Measurements from ENCODE around the gene LPP. TPM values are rescaled to one million over a fixed set of nuclear protein-coding genes. Genes with fewer than 3 reads are reported as not detected.

The LPP gene
- total and polyA plus RNA-seq, 9 of the 15 experiments (the other 6 are each of a cell fraction or from before 2014, with no cell fraction given) = 0.07 to 0.18 TPM; not detected in 7

DNA sequence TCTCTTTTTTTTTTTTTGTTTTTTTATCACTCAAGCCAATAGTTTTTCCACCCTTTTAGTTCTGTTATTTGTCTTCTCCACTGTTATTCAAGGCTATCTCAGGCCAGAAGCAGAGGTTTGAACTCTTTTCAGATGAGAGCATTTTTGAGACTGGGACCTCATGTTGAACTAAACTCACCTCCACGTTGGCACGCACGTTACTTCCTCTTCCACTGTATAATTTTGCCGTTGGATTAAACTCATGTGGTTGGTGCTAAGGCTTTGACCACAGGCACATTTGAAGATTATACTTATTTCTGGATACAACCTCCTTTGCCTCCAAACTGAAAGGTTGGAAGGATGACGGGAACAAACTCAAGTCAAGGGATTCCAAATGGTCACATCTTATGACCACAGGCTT, 516.5 kb downstream of the LPP start (continued):
- TF ChIP-seq, protein P1, sequence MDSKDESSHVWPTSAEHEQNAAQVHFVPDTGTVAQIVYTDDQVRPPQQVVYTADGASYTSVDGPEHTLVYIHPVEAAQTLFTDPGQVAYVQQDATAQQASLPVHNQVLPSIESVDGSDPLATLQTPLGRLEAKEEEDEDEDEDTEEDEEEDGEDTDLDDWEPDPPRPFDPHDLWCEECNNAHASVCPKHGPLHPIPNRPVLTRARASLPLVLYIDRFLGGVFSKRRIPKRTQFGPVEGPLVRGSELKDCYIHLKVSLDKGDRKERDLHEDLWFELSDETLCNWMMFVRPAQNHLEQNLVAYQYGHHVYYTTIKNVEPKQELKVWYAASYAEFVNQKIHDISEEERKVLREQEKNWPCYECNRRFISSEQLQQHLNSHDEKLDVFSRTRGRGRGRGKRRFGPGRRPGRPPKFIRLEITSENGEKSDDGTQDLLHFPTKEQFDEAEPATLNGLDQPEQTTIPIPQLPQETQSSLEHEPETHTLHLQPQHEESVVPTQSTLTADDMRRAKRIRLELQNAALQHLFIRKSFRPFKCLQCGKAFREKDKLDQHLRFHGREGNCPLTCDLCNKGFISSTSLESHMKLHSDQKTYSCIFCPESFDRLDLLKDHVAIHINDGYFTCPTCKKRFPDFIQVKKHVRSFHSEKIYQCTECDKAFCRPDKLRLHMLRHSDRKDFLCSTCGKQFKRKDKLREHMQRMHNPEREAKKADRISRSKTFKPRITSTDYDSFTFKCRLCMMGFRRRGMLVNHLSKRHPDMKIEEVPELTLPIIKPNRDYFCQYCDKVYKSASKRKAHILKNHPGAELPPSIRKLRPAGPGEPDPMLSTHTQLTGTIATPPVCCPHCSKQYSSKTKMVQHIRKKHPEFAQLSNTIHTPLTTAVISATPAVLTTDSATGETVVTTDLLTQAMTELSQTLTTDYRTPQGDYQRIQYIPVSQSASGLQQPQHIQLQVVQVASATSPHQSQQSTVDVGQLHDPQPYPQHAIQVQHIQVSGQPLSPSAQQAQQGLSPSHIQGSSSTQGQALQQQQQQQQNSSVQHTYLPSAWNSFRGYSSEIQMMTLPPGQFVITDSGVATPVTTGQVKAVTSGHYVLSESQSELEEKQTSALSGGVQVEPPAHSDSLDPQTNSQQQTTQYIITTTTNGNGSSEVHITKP (IDR thresholded peaks at IDR 0.05; ENCODE audit: partially characterized antibody) = no peak
- TF ChIP-seq ESRRA (IDR thresholded peaks at IDR 0.05; ENCODE audit: borderline replicate concordance, low read depth) = no peak
- TF ChIP-seq, protein P2, sequence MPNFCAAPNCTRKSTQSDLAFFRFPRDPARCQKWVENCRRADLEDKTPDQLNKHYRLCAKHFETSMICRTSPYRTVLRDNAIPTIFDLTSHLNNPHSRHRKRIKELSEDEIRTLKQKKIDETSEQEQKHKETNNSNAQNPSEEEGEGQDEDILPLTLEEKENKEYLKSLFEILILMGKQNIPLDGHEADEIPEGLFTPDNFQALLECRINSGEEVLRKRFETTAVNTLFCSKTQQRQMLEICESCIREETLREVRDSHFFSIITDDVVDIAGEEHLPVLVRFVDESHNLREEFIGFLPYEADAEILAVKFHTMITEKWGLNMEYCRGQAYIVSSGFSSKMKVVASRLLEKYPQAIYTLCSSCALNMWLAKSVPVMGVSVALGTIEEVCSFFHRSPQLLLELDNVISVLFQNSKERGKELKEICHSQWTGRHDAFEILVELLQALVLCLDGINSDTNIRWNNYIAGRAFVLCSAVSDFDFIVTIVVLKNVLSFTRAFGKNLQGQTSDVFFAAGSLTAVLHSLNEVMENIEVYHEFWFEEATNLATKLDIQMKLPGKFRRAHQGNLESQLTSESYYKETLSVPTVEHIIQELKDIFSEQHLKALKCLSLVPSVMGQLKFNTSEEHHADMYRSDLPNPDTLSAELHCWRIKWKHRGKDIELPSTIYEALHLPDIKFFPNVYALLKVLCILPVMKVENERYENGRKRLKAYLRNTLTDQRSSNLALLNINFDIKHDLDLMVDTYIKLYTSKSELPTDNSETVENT (CRISPR knock-in tag; IDR thresholded peaks at IDR 0.05) = no peak

DNA sequence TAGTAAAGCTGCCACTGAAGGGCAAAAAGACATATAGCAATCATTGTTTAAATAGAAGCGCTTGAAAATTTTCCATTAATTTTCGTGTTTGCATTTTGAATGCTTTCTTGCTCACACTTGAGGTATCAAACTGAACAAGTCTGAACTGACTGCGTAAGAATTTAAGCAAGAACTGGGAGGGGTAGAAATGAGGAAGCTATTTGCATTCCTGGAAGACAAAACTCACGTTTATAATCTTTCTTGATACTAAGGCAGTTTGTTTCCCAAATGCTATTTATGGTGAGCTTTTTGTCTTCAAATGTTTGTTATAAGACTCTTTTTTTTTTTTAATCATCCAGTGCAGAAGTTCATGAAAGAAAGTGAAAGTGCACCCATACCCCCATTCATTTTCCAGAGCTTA, 518.0 kb downstream of the LPP start:
- DNase-seq (ENCODE audit: extremely low read depth in 1 of 4, low spot score in 3 of 4) (no peak), FAIRE-seq (no peak), ATAC-seq (no peak)
- H3K9ac ChIP-seq (ENCODE audit: insufficient read depth in 1 of 2, low read depth in 2 of 2, low read length in 2 of 2) = no peak overlapping the region
- no peaks in the 10 kb centered on the region for H3K36me3 ChIP-seq (ENCODE audit: control insufficient read depth, insufficient read depth, low read length)
- H4K20me1 ChIP-seq (replicated peaks; ENCODE audit: control insufficient read depth, insufficient read depth, low read length) = no peaks in the 10 kb centered on the region
- no peaks in the 10 kb centered on the region for H3K27me3 ChIP-seq (ENCODE audit: control insufficient read depth in 2 of 2, insufficient read depth in 2 of 2, low read length in 2 of 2)
- H3K4me3 ChIP-seq = no peak overlapping the region
- CTCF ChIA-PET (ENCODE audit: low intra/inter-chr PET ratio) = no interaction called here
- POLR2A ChIA-PET = interaction anchor here (0.7 kb wide), 1 partner anchor 489 kb away, joined by 4 read pairs; no protein-coding TSS in a partner anchor
- intact Hi-C loops (cut with micrococcal nuclease) (no loop called here), in situ Hi-C loops (cut with MboI) (no loop called here)
- WGBS (ENCODE audit: insufficient coverage, low coverage, missing lambda C conversion rate) = 2% methylated on average over 4 of the region's 4 CpGs
- no TSS peak for BruUV-seq (replicated peaks)
- no peaks in the 10 kb centered on the region for H3K79me2 ChIP-seq (ENCODE audit: control insufficient read depth, insufficient read depth, low read length)
- H3K4me2 ChIP-seq (ENCODE audit: insufficient read depth, low read length) = no peak overlapping the region
- H3K9me3 ChIP-seq (replicated peaks; ENCODE audit: control insufficient read depth, insufficient read depth, low read depth, low read length) = no peaks in the 10 kb centered on the region
- H2AFZ ChIP-seq (ENCODE audit: low read depth, low read length) = no peak overlapping the region
- H3K4me1 ChIP-seq (replicated peaks in 1 of 2; ENCODE audit: control insufficient read depth in 2 of 2, insufficient read depth in 2 of 2, low read length in 2 of 2) = no peaks in the 10 kb centered on the region
- H3K27ac ChIP-seq (ENCODE audit: extremely low read depth, low read depth, low read length) = no peak overlapping the region
- no peaks in the 10 kb centered on the region for H3K9me1 ChIP-seq (ENCODE audit: control insufficient read depth, insufficient read depth, low read length)
- TF ChIP-seq ETS2 (tag; IDR thresholded peaks at IDR 0.05; ENCODE audit: borderline replicate concordance, poor library complexity, severe bottlenecking) (no peak), CREBBP (IDR thresholded peaks at IDR 0.05; ENCODE audit: low read depth, low read length) (no peak), BCL6 (CRISPR knock-in tag; IDR thresholded peaks at IDR 0.05) (no peak), CLOCK (CRISPR knock-in tag; IDR thresholded peaks at IDR 0.05; ENCODE audit: borderline replicate concordance) (no peak), EP300 (IDR thresholded peaks at IDR 0.05; ENCODE audit: low read length) (no peak), ZNF253 (CRISPR knock-in tag; conservative IDR thresholded peaks at IDR 0.05) (no peak), ZNF12 (CRISPR knock-in tag; IDR thresholded peaks at IDR 0.05) (no peak), ARNT (IDR thresholded peaks at IDR 0.05) (no peak)

All from K562 (cell line).